Activated T-helper 1 cell treated with anti-CD3 and anti-CD28 coated beads, Interleukin-12 subunit alpha, Interleukin-12 subunit beta, Interleukin-2, Interleukin-4 antibody, amounts not matched to agents 30 ng/mL and 10 ng/mL and 1 ng/mL, durations not matched to agents 14 hours and 24 hours and 36 hours (primary cell): ENCODE measurements around the gene IVD. TPM values are rescaled to one million over a fixed set of nuclear protein-coding genes. Genes with fewer than 3 reads are reported as not detected.
"Not testable (repeated sequence)": the region's sequence is repeated elsewhere in the genome, so short reads cannot be mapped to it uniquely, and the experiment has no call there.

ENCODE experiments used
- DNase-seq: peaks from one replicate; pipeline ENCODE4 v3.0.0; 2021; ENCODE audit warnings: low spot score
- H3K27ac Mint-ChIP-seq: one replicate; pipeline ENCODE4 v1.8.0; 2021; ENCODE audit warnings: mild to moderate bottlenecking, mixed read lengths
- H3K27me3 Mint-ChIP-seq: one replicate; pipeline ENCODE4 v1.8.0; 2022; ENCODE audit warnings: mild to moderate bottlenecking, moderate library complexity, mixed read lengths; ENCODE audit not compliant: insufficient read depth
- H3K36me3 Mint-ChIP-seq: one replicate; pipeline ENCODE4 v1.8.0; 2021; ENCODE audit warnings: low read depth, mixed read lengths
- H3K4me1 Mint-ChIP-seq: one replicate; pipeline ENCODE4 v1.8.0; 2021; ENCODE audit warnings: low read depth, mixed read lengths
- H3K4me3 Mint-ChIP-seq: one replicate; pipeline ENCODE4 v1.8.0; 2021; ENCODE audit warnings: mild to moderate bottlenecking, moderate library complexity, mixed read lengths
- H3K9me3 Mint-ChIP-seq: one replicate; pipeline ENCODE4 v1.8.0; 2021; ENCODE audit warnings: mixed read lengths
- intact Hi-C: fragments of 100-400 bp; cut with micrococcal nuclease; formaldehyde crosslinking; loops from one replicate; pipeline ENCODE4 v1.15.1; 2024
- total RNA-seq: library from RNA; stranded (reverse); gene quantifications from 2 replicates; pipeline ENCODE4 v1.2.3, GENCODE V29; 2022

The IVD gene
- total RNA-seq, 1 donor from 2014 or later, result 59.6 TPM

DNA sequence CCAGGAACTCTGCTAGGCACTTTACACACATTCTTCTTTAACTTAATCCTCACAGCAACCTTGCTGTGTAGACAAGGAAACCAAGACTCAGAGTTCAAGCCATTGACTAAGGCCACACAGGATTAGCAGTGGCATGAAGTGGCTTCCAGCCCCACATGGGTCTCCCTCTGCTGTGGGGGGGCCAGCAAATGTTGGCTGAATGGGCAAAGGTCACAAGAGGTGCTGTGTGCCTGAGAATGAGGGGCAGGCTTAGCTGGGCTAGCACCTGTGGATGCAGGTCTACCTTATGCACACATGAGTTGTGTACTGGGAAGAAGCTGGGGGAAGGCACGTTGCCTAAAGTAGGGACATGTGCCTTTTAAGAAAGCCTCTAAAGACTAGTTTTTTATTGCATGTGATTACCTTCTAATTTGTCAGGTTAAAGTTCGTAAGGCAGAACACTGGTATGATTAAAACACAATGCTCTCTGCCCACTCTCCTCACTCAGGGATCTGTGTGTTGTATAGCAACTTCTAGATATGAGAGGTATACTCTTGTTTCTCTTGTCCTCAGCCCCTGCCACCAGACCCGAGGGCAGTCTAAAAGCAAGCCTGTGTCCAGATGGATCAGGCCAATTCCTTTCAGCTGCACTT lies 46.0 kb downstream of the IVD start:
- intact Hi-C loops, result no loop called here
- H3K4me3 Mint-ChIP-seq, result no peak overlapping the region

DNA sequence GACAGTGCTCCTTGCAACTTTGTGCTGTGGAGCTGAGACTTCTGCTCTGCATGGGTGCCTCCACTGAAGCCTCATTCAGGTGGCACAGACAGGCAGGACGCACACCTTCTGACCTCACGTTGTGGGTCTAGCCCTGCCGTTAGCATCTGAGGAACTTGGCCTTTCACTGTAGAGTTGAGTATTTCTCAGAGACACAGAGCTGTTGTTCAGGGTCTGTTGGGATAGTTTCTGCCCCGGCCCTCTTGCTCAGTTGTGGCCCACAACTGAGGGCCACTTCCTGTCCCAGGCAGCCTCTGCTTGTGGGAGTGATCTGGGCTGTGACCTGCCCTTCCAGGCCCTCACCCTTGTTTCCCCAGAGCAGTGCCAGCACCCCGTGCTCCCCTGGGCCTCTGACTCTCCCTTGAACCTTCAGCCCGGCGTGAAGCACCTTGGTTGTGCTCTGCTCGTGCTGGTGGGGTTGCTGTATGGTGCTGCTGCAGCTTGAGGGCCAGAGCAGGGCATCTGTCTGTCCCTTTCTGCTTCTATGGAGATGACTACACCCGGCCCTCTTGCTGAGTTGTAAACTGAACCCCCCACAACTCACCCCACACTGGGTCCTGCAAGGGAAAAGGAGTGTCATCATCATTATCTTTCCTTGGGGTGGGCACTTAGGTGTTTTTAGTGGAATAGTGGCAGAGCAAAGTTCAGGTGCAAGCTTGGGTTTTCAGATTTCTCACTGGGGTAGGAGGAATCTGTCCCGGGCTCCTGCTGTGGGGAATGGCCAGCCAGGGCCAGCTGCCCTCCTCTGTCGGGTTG lies 46.9 kb downstream of the IVD start:
- intact Hi-C loops, result no loop called here
- no peak for DNase-seq
- Mint-ChIP-seq H3K4me3 (no peak overlapping the region), H3K27me3 (no peaks in the 10 kb centered on the region), H3K9me3 (no peaks in the 10 kb centered on the region), H3K27ac (peak overlapping the region; percentile 16), H3K4me1 (peaks cover 69% of the 10 kb centered on the region), H3K36me3 (peaks cover 3% of the 10 kb centered on the region)

More for the DNA sequence above, 46.0 kb downstream of the IVD start:
- Mint-ChIP-seq H3K27ac (peak overlapping the region; percentile 16), H3K27me3 (no peaks in the 10 kb centered on the region), H3K9me3 (no peaks in the 10 kb centered on the region), H3K4me1 (peaks cover 63% of the 10 kb centered on the region), H3K36me3 (peaks cover 3% of the 10 kb centered on the region)
- no peak for DNase-seq

- H3K9me3 Mint-ChIP-seq, H3K36me3 Mint-ChIP-seq, H3K27me3 Mint-ChIP-seq, intact Hi-C loops: not testable (repeated sequence)
- peak; percentile 28 for DNase-seq
- peak overlapping the region; percentile 45 for H3K4me3 Mint-ChIP-seq
- H3K4me1 Mint-ChIP-seq, result peaks cover 69% of the 10 kb centered on the region
- H3K27ac Mint-ChIP-seq, result peak overlapping the region; percentile 58
Observed at GRCh38 chr15:40453941-40454340, 48.3 kb downstream of the IVD start.

- Mint-ChIP-seq H3K27me3 (no peaks in the 10 kb centered on the region), H3K36me3 (peaks cover 1% of the 10 kb centered on the region), H3K9me3 (no peaks in the 10 kb centered on the region), H3K4me3 (no peak overlapping the region), H3K4me1 (peaks cover 69% of the 10 kb centered on the region), H3K27ac (peak overlapping the region; percentile 74)
- no peak for DNase-seq
- intact Hi-C loops, result no loop called here
Observed at GRCh38 chr15:40454904-40455391, 49.4 kb downstream of the IVD start.

DNA sequence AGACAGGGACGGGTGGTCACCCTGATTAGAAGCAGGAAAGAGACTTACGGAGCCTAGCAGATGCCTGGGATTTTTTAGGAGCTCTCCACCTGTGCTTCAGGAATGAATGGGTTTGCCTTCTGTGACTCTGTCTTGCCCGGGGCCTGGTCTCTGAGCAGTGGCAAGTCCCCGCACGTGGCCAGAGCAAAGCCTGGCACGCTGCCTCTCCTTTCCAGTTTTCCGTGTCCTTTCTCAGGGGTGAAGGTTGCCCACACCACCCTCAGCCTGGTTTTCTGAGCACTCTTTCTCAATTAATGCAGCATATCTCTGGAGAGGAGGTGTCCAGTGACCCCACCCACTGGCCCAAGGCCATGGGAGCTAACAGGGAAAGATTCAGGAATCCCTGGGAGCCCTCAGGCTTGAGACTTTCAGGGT lies 50.7 kb downstream of the IVD start:
- Mint-ChIP-seq H3K4me1 (peaks cover 58% of the 10 kb centered on the region), H3K9me3 (no peaks in the 10 kb centered on the region), H3K27me3 (no peaks in the 10 kb centered on the region), H3K4me3 (no peak overlapping the region), H3K36me3 (peaks cover 1% of the 10 kb centered on the region), H3K27ac (no peak overlapping the region)
- DNase-seq, result no peak
- intact Hi-C loops, result no loop called here

GRCh38 chr15:40456738-40457137 lies 51.1 kb downstream of the IVD start:
- H3K36me3 Mint-ChIP-seq, result peaks cover 1% of the 10 kb centered on the region
- intact Hi-C loops, result no loop called here
- peaks cover 53% of the 10 kb centered on the region for H3K4me1 Mint-ChIP-seq
- no peak for DNase-seq
- H3K27ac Mint-ChIP-seq, result no peak overlapping the region
- no peaks in the 10 kb centered on the region for H3K9me3 Mint-ChIP-seq
- H3K4me3 Mint-ChIP-seq, result no peak overlapping the region
- no peaks in the 10 kb centered on the region for H3K27me3 Mint-ChIP-seq

- Mint-ChIP-seq H3K27ac (no peak overlapping the region), H3K36me3 (peaks cover 3% of the 10 kb centered on the region), H3K9me3 (no peaks in the 10 kb centered on the region), H3K4me1 (peaks cover 33% of the 10 kb centered on the region), H3K27me3 (no peaks in the 10 kb centered on the region), H3K4me3 (no peak overlapping the region)
- DNase-seq, result no peak
- intact Hi-C loops, result no loop called here
Observed at GRCh38 chr15:40458495-40459371, 53.1 kb downstream of the IVD start.

DNA sequence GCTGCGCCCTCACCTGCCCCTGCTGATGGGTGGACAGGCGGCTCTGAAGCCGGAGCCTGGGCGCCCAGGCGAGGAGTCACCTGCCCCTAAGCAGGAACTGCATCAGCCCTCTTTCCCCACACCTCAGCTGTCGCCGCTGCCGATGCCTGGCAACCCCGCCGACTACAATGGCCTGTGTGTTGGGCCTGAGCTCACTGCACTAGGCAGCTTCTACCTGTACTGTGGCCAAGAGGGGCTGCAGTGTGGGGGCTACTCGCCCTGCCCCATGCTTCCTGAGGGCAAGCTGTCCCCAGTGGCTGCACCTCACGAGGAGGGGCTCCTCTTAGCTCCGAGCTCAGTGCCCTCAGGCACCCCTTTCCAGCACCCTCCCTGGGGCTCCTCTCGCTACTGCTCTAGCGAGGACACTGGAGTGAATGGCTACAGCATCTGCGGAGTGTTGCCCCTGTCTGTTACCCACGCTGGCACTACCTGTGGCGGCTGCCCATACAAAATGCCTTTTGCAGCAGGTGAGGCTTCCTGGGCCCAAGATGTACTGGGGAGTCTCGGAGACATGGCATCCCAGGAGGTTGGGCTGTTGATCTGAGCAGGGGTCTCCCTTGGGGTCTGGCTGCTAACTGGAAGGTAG lies 53.9 kb downstream of the IVD start:
- no peak for DNase-seq
- peaks cover 26% of the 10 kb centered on the region for H3K4me1 Mint-ChIP-seq
- no peak overlapping the region for H3K4me3 Mint-ChIP-seq
- H3K36me3 Mint-ChIP-seq, result peaks cover 3% of the 10 kb centered on the region
- H3K27me3 Mint-ChIP-seq, result no peaks in the 10 kb centered on the region
- H3K9me3 Mint-ChIP-seq, result no peaks in the 10 kb centered on the region
- no peak overlapping the region for H3K27ac Mint-ChIP-seq
- intact Hi-C loops, result no loop called here

DNA sequence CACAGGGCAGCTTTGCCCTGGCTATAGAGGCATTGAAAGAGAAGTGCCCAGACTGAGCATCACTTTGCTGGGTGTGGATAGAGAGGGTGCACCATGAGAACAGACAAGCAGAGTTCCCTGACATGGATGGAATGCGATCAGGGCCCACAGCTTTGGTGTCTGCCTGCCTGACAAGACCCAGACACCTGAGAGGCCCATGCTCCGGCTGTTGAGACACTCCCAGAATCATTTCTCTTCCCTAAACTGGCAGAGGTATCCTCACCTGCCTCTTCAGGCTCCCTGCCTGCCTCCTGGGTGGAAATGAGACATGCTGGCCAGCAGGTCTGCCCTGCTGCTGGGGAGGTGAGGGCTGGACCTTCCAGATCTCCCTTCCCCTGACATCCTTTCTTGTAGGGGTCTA lies 54.8 kb downstream of the IVD start:
- H3K27ac Mint-ChIP-seq, result peak overlapping the region; percentile 23
- no peak overlapping the region for H3K4me3 Mint-ChIP-seq
- no peaks in the 10 kb centered on the region for H3K27me3 Mint-ChIP-seq
- no peak for DNase-seq
- no peaks in the 10 kb centered on the region for H3K9me3 Mint-ChIP-seq
- intact Hi-C loops, result no loop called here
- peaks cover 19% of the 10 kb centered on the region for H3K4me1 Mint-ChIP-seq
- H3K36me3 Mint-ChIP-seq, result peaks cover 6% of the 10 kb centered on the region

DNA sequence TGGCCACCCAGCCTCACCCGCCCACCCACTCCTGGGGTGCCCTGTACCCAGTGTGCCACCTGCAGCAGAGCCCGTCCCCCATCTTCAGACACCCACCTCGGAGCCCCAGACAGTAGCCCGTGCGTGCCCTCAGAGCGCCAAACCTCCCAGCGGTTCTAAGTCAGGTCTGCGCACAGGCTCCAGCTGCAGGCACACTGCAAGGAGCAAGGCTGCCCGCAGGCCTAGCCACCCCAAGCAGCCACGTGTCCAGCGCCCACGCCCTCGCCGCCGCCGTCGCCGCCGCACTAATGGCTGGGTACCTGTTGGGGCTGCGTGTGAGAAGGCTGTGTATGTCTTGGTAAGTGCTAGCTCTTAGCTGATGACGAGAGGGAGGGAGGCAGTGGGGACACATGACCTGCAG lies 56.4 kb downstream of the IVD start:
- Mint-ChIP-seq H3K9me3 (no peaks in the 10 kb centered on the region), H3K36me3 (peaks cover 12% of the 10 kb centered on the region), H3K27me3 (no peaks in the 10 kb centered on the region), H3K27ac (no peak overlapping the region), H3K4me1 (peaks cover 16% of the 10 kb centered on the region), H3K4me3 (no peak overlapping the region)
- DNase-seq, result no peak
- intact Hi-C loops, result no loop called here

DNA sequence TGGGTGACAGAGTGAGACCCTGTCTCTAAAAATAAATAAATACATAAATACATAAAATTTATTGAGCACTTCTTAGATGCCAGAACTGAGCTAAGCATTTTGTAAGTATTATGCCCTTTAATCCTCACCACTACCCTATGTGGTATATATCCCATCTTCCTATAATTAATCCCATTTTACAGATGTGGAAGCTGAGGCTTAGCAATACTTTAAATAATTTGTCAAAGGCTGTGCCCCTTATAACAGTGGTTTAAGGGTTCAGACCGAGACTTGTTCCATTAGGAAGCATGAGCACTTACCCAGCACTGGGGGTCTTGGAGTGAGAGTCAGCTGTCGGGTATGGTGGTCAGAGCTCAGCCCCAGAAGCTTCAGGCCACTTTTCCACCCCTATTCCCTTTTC lies 57.7 kb downstream of the IVD start:
- H3K4me1 Mint-ChIP-seq, result peaks cover 12% of the 10 kb centered on the region

GRCh38 chr15:40463886-40464545 lies 58.4 kb downstream of the IVD start:
- Mint-ChIP-seq H3K9me3 (no peaks in the 10 kb centered on the region), H3K4me1 (peaks cover 12% of the 10 kb centered on the region), H3K27me3 (no peaks in the 10 kb centered on the region), H3K27ac (no peak overlapping the region), H3K4me3 (no peak overlapping the region), H3K36me3 (peaks cover 12% of the 10 kb centered on the region)
- intact Hi-C loops, result no loop called here
- no peak for DNase-seq

More for the DNA sequence above, 57.7 kb downstream of the IVD start:
- intact Hi-C loops, result no loop called here
- Mint-ChIP-seq H3K36me3 (peaks cover 12% of the 10 kb centered on the region), H3K4me3 (no peak overlapping the region), H3K27ac (no peak overlapping the region), H3K27me3 (no peaks in the 10 kb centered on the region), H3K9me3 (no peaks in the 10 kb centered on the region)
- DNase-seq, result no peak
